ENCODE data around the gene TRIM60. TPM values are rescaled to one million over a fixed set of nuclear protein-coding genes. Genes with fewer than 3 reads are reported as not detected.

The TRIM60 gene
- total RNA-seq, 1 donor from 2014 or later: not detected

GRCh38 chr4:165005352-165005925 lies 26.4 kb upstream of the TRIM60 start:
- Mint-ChIP-seq H3K27me3 (no peaks in the 10 kb centered on the region), H3K9me3 (ENCODE audit: low read depth) (no peaks in the 10 kb centered on the region), H3K27ac (no peak overlapping the region), H3K36me3 (ENCODE audit: insufficient read depth) (no peaks in the 10 kb centered on the region), H3K4me1 (ENCODE audit: low read depth) (peaks cover 9% of the 10 kb centered on the region), H3K4me3 (ENCODE audit: low read depth) (no peak overlapping the region)
- no peak for TF ChIP-seq CTCF (IDR thresholded peaks at IDR 0.05; ENCODE audit: unreplicated experiment)
- no peak for DNase-seq (ENCODE audit: low spot score, unreplicated experiment)

GRCh38 chr4:165006456-165006855 lies 25.3 kb upstream of the TRIM60 start:
- H3K9me3 Mint-ChIP-seq (ENCODE audit: low read depth): no peaks in the 10 kb centered on the region
- TF ChIP-seq CTCF (IDR thresholded peaks at IDR 0.05; ENCODE audit: unreplicated experiment): no peak
- no peak overlapping the region for H3K27ac Mint-ChIP-seq
- H3K36me3 Mint-ChIP-seq (ENCODE audit: insufficient read depth): no peaks in the 10 kb centered on the region
- peaks cover 8% of the 10 kb centered on the region for H3K4me1 Mint-ChIP-seq (ENCODE audit: low read depth)
- no peak overlapping the region for H3K4me3 Mint-ChIP-seq (ENCODE audit: low read depth)
- no peak for DNase-seq (ENCODE audit: low spot score, unreplicated experiment)
- H3K27me3 Mint-ChIP-seq: no peaks in the 10 kb centered on the region

GRCh38 chr4:165006886-165007285 lies 24.9 kb upstream of the TRIM60 start:
- Mint-ChIP-seq H3K4me3 (ENCODE audit: low read depth) (no peak overlapping the region), H3K9me3 (ENCODE audit: low read depth) (no peaks in the 10 kb centered on the region), H3K4me1 (ENCODE audit: low read depth) (peaks cover 5% of the 10 kb centered on the region), H3K27me3 (no peaks in the 10 kb centered on the region), H3K36me3 (ENCODE audit: insufficient read depth) (no peaks in the 10 kb centered on the region), H3K27ac (no peak overlapping the region)
- DNase-seq (ENCODE audit: low spot score, unreplicated experiment): no peak
- TF ChIP-seq CTCF (IDR thresholded peaks at IDR 0.05; ENCODE audit: unreplicated experiment): no peak

- Mint-ChIP-seq H3K36me3 (ENCODE audit: insufficient read depth) (no peaks in the 10 kb centered on the region), H3K9me3 (ENCODE audit: low read depth) (no peaks in the 10 kb centered on the region), H3K4me1 (ENCODE audit: low read depth) (no peaks in the 10 kb centered on the region), H3K27me3 (no peaks in the 10 kb centered on the region), H3K27ac (no peak overlapping the region), H3K4me3 (ENCODE audit: low read depth) (no peak overlapping the region)
- DNase-seq (ENCODE audit: low spot score, unreplicated experiment): no peak
- no peak for TF ChIP-seq CTCF (IDR thresholded peaks at IDR 0.05; ENCODE audit: unreplicated experiment)
These were observed 22.1 kb upstream of the TRIM60 start for GRCh38 chr4:165009493-165010227.

GRCh38 chr4:165010487-165010886 lies 21.3 kb upstream of the TRIM60 start:
- no peaks in the 10 kb centered on the region for H3K27me3 Mint-ChIP-seq
- no peaks in the 10 kb centered on the region for H3K4me1 Mint-ChIP-seq (ENCODE audit: low read depth)

More at GRCh38 chr4:165010487-165010886, 21.3 kb upstream of the TRIM60 start:
- TF ChIP-seq CTCF (IDR thresholded peaks at IDR 0.05; ENCODE audit: unreplicated experiment): no peak
- Mint-ChIP-seq H3K27ac (no peak overlapping the region), H3K36me3 (ENCODE audit: insufficient read depth) (no peaks in the 10 kb centered on the region), H3K4me3 (ENCODE audit: low read depth) (no peak overlapping the region), H3K9me3 (ENCODE audit: low read depth) (no peaks in the 10 kb centered on the region)
- no peak for DNase-seq (ENCODE audit: low spot score, unreplicated experiment)

Measured in progenitor cell of endocrine pancreas (in vitro differentiated cells).